HG03442 (cell line): ENCODE measurements around the gene ZFP92.
"Not testable (repeated sequence)": the region's sequence is repeated elsewhere in the genome, so short reads cannot be mapped to it uniquely, and the experiment has no call there.

Experiments used
- ATAC-seq: cut with Tn5 transposase; IDR thresholded peaks from one replicate; pipeline ENCODE4 v1.9.1; 2021; ENCODE audit warnings: mild to moderate bottlenecking, moderate library complexity; ENCODE audit not compliant: unreplicated experiment

ZFP92 gene

GRCh38 chrX:153411255-153411987, at the start of gene ZFP92:
Gene ZFP92, plus strand, starts transcription at chrX:153411472. Its CDS starts 6,851 bp downstream, at chrX:153418323.
- peak; percentile 60 for ATAC-seq

GRCh38 chrX:153361781-153362397, 49.4 kb upstream of the ZFP92 start:
- ATAC-seq = no peak

- ATAC-seq = no peak
Observed at GRCh38 chrX:153365670-153366069, 45.6 kb upstream of the ZFP92 start.

GRCh38 chrX:153366119-153366518, 45.2 kb upstream of the ZFP92 start:
- ATAC-seq = no peak

GRCh38 chrX:153366878-153367538, 44.3 kb upstream of the ZFP92 start:
- no peak for ATAC-seq

GRCh38 chrX:153370293-153371055, 40.8 kb upstream of the ZFP92 start:
- ATAC-seq = no peak

GRCh38 chrX:153371256-153371655, 40.0 kb upstream of the ZFP92 start:
- ATAC-seq = no peak

GRCh38 chrX:153372949-153373348, 38.3 kb upstream of the ZFP92 start:
- no peak for ATAC-seq

- ATAC-seq = no peak
Observed at GRCh38 chrX:153374426-153374825, 36.8 kb upstream of the ZFP92 start.

GRCh38 chrX:153375571-153375970, 35.7 kb upstream of the ZFP92 start:
- no peak for ATAC-seq

GRCh38 chrX:153377727-153378126, 33.5 kb upstream of the ZFP92 start:
- no peak for ATAC-seq

GRCh38 chrX:153378607-153379006, 32.7 kb upstream of the ZFP92 start:
- ATAC-seq = no peak

GRCh38 chrX:153379508-153379907, 31.8 kb upstream of the ZFP92 start:
- no peak for ATAC-seq

GRCh38 chrX:153379971-153380581, 31.2 kb upstream of the ZFP92 start:
- no peak for ATAC-seq

GRCh38 chrX:153380691-153381090, 30.6 kb upstream of the ZFP92 start:
- ATAC-seq = no peak

- ATAC-seq = no peak
Observed at GRCh38 chrX:153381684-153382532, 29.4 kb upstream of the ZFP92 start.

- no peak for ATAC-seq
Observed at GRCh38 chrX:153382563-153383482, 28.4 kb upstream of the ZFP92 start.

- ATAC-seq = no peak
Observed at GRCh38 chrX:153384390-153384789, 26.9 kb upstream of the ZFP92 start.

- ATAC-seq = not testable (repeated sequence)
Observed at GRCh38 chrX:153384973-153385372, 26.3 kb upstream of the ZFP92 start.
